ENCODE measurements around the gene SRRM4.

- TF ChIP-seq, protein P1, sequence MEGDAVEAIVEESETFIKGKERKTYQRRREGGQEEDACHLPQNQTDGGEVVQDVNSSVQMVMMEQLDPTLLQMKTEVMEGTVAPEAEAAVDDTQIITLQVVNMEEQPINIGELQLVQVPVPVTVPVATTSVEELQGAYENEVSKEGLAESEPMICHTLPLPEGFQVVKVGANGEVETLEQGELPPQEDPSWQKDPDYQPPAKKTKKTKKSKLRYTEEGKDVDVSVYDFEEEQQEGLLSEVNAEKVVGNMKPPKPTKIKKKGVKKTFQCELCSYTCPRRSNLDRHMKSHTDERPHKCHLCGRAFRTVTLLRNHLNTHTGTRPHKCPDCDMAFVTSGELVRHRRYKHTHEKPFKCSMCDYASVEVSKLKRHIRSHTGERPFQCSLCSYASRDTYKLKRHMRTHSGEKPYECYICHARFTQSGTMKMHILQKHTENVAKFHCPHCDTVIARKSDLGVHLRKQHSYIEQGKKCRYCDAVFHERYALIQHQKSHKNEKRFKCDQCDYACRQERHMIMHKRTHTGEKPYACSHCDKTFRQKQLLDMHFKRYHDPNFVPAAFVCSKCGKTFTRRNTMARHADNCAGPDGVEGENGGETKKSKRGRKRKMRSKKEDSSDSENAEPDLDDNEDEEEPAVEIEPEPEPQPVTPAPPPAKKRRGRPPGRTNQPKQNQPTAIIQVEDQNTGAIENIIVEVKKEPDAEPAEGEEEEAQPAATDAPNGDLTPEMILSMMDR (optimal IDR thresholded peaks at IDR 0.05 in 1 of 3, IDR thresholded peaks at IDR 0.05 in 1 of 3, conservative IDR thresholded peaks at IDR 0.05 in 1 of 3; ENCODE audit: extremely low read depth in 1 of 3, insufficient read depth in 2 of 3, low read length in 3 of 3), result no peak
- no peak for TF ChIP-seq EZH2 (IDR thresholded peaks at IDR 0.05; ENCODE audit: low read length)
Measured at GRCh38 chr12:119156401-119157044, 175.2 kb downstream of the SRRM4 start.

Data from keratinocyte (primary cell).